ENCODE measurements around the gene GORAB. TPM values are rescaled to one million over a fixed set of nuclear protein-coding genes. Genes with fewer than 3 reads are reported as not detected.

Gene GORAB
- total RNA-seq, 2 donors from 2014 or later: 14.4 to 14.7 TPM

- DNase-seq (ENCODE audit: low spot score): no peak
- intact Hi-C loops (cut with DNase I): loop anchor here in 1 of 2 donors (10.0 kb wide), 1 partner anchor 48 kb away; no protein-coding TSS in a partner anchor
Measured at GRCh38 chr1:170536924-170537551, 5.1 kb downstream of the GORAB start.

DNA sequence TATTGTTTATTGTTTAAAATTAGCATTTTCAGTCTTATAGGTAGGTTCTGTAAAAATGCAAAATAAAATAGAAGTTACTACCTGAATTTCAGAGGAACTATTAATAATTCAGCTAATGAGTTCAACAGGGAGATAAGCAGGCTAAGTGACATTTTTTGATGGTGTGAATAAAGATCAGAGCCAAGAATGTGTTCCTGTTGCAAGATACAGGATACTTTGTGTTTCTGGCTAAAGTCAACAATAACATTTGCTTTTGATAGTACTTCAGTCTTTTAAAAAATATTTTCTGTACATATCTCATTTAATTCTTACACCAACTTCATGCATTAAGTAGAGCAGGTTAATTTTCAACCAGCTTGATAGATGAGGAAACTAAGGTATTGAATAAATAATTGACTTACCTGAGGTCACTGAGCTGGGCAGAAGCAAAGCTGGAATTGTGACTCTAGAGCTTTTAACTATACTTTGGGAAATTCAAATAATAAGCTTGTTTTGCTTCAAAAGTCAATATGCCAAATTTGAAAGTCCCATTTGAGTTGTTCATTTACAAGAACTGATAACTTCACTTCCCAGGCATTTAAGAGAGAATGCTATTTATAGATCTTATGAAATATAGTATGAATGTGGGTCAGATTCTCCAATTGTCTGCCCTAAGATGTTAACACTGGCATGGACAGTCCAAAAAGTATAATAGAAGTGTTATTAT, 6.0 kb downstream of the GORAB start:
- DNase-seq (ENCODE audit: low spot score): no peak
- intact Hi-C loops (cut with DNase I): loop anchor here in 1 of 2 donors (10.0 kb wide), 1 partner anchor 47 kb away; no protein-coding TSS in a partner anchor

GRCh38 chr1:170538687-170539086, 6.7 kb downstream of the GORAB start:
- DNase-seq (ENCODE audit: low spot score): no peak
- intact Hi-C loops (cut with DNase I): loop anchor here in 1 of 2 donors (10.0 kb wide), 1 partner anchor 46 kb away; no protein-coding TSS in a partner anchor

GRCh38 chr1:170539154-170539553, 7.2 kb downstream of the GORAB start:
- intact Hi-C loops (cut with DNase I): loop anchor here in 1 of 2 donors (10.0 kb wide), 1 partner anchor 46 kb away; no protein-coding TSS in a partner anchor
- no peak for DNase-seq (ENCODE audit: low spot score)

- DNase-seq (ENCODE audit: low spot score): no peak
- intact Hi-C loops (cut with DNase I): no loop called here
Measured at GRCh38 chr1:170544624-170545023, 12.7 kb downstream of the GORAB start.

GRCh38 chr1:170545476-170545875, 13.5 kb downstream of the GORAB start:
- intact Hi-C loops (cut with DNase I): no loop called here
- DNase-seq (ENCODE audit: low spot score): no peak

- no peak for DNase-seq (ENCODE audit: low spot score)
- intact Hi-C loops (cut with DNase I): no loop called here
Measured at GRCh38 chr1:170547255-170547654, 15.3 kb downstream of the GORAB start.

DNA sequence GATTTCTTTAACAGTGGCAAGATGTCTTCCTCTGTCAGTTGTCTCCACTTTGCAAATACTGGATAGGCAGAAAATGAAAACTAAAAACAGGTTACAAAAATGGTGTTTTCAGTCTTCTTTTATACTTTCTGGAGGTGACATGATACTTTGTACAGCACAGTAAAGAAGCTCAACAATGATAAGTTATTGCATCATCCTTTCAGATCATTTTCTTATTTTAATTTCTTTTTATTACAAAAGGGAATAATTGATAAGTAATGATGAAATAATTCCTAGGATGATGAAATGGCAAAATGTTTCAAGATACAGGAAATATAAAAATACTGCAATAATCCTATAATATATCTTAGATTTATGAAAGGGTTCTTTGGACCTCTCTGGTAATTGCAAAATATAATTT, 16.5 kb downstream of the GORAB start:
- no peak for DNase-seq (ENCODE audit: low spot score)
- intact Hi-C loops (cut with DNase I): no loop called here

GRCh38 chr1:170555370-170555769, 23.4 kb downstream of the GORAB start:
- intact Hi-C loops (cut with DNase I): no loop called here
- DNase-seq (ENCODE audit: low spot score): no peak

DNA sequence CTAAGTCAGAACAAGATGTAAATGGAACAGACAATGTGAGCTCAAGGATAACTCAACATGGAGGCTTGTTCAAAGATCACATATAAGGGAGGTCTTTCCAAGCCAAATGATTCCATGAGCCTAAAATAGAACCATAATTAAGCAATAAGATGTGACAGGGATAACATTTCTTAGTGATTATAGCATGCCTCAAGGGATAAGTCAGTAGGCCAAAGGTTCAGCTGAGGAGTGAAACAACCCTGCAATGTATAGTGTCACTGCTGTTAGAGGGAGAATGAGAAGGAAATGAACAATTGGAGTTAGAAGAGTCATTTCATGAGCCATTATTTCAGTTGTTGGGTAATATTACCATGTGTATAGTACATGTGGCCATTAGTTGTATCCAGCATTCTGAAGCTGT, 25.0 kb downstream of the GORAB start:
- no peak for DNase-seq (ENCODE audit: low spot score)
- intact Hi-C loops (cut with DNase I): no loop called here

GRCh38 chr1:170558731-170559130, 26.8 kb downstream of the GORAB start:
- intact Hi-C loops (cut with DNase I): loop anchor here in 1 of 2 donors (1.0 kb wide), 1 partner anchor 9 kb away; no protein-coding TSS in a partner anchor
- no peak for DNase-seq (ENCODE audit: low spot score)

DNA sequence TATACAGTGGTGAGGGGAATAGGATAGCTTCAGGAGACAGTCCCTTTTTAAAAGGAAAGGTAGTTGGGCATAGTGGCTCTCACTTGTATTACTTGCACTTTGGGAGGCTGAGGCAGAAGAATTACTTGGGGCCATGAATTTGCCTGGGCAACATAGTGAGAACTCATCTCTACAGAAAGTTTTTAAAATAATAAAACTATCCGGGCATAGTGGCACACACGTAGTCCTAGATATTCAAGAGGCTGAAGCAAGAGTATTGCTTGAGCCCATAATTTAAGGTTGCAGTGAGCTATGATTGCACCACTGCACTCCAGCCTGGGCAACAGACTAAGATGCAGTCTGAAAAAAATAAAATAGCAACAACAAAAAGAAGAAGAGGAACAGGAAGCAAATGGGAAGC, 27.2 kb downstream of the GORAB start:
- no peak for DNase-seq (ENCODE audit: low spot score)
- intact Hi-C loops (cut with DNase I): loop anchor here in 1 of 2 donors (1.0 kb wide), 1 partner anchor 8 kb away; no protein-coding TSS in a partner anchor

DNA sequence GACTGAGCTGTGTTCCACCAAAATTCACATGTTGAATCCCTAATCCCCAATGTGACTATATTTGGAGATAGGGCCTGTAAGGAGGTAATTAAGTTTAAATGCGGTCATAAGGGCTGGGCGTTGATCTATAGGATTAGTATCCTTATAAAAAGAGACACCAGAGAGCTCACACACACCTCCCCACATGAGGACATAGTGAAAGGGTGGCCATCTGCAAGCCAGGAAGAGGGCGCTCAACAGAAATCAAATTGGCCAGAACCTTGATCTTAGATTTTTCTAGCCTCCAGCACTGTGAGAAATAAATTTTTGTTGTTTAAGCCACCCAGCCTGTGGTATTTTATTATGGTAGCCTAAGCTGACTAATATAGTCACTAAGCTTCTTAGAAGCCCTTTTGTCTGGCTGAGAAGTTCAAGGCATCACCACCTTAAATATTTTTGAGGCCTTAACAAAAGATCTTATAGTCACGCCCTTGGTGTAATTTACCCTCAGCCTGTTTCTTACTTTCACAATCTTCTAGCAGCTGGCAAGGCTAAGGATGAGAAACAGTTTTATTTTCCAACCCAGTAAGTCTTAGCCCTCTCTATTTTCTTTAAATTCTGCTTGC, 28.8 kb downstream of the GORAB start:
- intact Hi-C loops (cut with DNase I): no loop called here
- no peak for DNase-seq (ENCODE audit: low spot score)

DNA sequence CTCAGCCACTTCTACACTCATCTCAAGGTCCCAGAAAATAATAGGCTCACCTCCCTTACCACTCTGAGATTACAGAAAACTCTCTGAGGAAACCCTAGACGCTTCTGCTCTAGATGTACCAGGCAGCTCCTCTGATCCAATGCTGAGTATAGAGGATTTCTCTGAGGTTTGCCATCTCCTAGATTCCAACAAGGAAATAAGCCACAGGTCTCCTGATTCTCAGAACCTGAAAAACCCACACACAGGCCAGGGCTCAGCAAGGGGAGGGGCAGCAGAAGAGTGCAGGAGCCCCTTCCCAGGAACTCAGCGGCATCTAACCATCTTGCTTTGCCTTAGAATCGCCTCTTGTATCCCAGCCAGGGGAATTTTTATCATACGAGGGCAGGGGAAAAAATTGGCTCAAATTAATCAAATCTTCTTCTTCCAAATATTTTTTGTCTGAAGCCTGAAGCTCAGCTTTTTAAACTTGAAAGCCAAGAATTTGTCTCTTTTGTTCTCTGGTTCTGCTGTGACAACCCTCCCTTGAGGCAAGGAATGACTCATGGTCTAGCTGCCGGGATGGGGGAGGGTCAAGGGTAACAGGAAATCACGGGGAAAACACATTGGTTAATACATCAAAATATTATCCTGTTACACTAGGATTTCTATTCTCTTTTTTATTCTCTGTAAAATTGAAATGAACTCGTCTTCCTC, 30.8 kb downstream of the GORAB start:
- peak; percentile 86 for DNase-seq (ENCODE audit: low spot score)

DNA sequence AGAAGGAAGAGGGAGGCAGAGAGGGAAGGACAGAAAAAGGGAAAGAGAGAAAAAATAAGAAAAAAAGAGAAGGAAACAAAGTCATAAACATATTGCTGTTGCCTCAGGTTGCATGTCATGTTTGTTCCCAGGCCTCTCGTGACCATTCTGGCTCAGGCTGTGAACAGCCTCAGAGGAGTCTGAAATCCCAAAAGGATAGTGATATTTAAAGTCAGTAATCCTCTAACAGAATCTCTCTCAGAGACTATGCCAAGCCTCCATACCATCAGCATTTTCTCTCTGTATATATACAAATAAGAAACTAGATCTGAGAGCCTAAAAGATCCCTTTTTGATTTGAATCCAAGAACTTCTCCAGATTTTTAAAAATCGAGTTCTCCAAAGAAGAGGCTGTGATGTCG, 35.2 kb downstream of the GORAB start:
- intact Hi-C loops (cut with DNase I): loop anchor here in 1 of 2 donors (1.0 kb wide), 1 partner anchor 8 kb away; no protein-coding TSS in a partner anchor
- DNase-seq (ENCODE audit: low spot score): no peak

More for the DNA sequence above, 30.8 kb downstream of the GORAB start:
- intact Hi-C loops (cut with DNase I): no loop called here

- intact Hi-C loops (cut with DNase I): no loop called here
- no peak for DNase-seq (ENCODE audit: low spot score)
Measured at GRCh38 chr1:170568197-170568596, 36.2 kb downstream of the GORAB start.

- DNase-seq (ENCODE audit: low spot score): no peak
Measured at GRCh38 chr1:170576980-170577379, 45.0 kb downstream of the GORAB start.

GRCh38 chr1:170578359-170578758, 46.4 kb downstream of the GORAB start:
- intact Hi-C loops (cut with DNase I): no loop called here
- DNase-seq (ENCODE audit: low spot score): no peak

More at GRCh38 chr1:170576980-170577379, 45.0 kb downstream of the GORAB start:
- intact Hi-C loops (cut with DNase I): no loop called here

DNA sequence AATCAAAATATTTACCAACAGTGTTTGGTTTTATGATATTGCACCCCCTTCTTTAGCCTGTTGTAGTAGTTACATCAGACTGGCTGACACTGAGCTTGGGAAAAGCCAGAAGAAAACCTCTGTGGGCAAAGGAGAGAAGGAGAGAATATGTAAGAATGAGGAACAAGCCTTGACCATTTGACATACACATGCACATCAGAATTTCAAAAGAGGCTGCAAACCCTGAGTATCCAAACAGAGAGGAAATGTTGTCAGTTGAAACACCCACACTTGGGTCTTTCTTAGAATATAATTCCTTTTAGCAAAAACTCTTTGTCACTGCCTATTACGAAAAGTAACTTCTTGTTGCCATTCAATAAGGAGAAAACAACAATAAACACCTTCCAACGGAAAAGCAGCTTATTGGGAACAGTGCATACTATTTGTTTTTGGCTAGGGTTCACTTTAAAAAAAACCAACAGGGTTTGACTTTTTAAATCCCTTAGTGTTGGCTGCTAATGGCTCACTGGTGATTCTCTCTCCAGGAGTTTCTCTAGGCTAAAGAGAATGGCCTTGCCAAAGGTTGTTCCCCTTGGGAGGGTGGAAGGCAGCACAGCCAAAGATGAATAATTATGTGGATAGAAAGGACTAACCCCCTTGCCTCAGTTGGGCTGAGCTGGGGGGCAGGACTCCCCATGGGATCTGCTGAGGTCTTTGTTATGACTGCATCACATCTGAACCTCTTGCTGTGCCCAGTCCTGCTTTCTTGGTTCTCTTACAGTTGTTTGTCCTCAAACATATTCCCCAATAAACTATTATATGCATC, 48.9 kb downstream of the GORAB start:
- intact Hi-C loops (cut with DNase I): loop anchor here in 1 of 2 donors (10.0 kb wide), 1 partner anchor 46 kb away; the partner anchor contains the start of gene GORAB
- peak; percentile 83 for DNase-seq (ENCODE audit: low spot score)
